Rectal smooth muscle tissue (tissue), 1 donor: Measurements from ENCODE around the gene CACNA2D3.

Source experiments
- H3K27ac ChIP-seq: one replicate; pipeline ENCODE4 v1.7.0; 2013; ENCODE audit warnings: low read depth, low read length, inconsistent platforms
- H3K27me3 ChIP-seq: one replicate; pipeline ENCODE4 v1.7.0; 2013; ENCODE audit warnings: low read length; ENCODE audit not compliant: control insufficient read depth, insufficient read depth
- H3K36me3 ChIP-seq: one replicate; pipeline ENCODE4 v1.7.0; 2013; ENCODE audit warnings: low read length; ENCODE audit not compliant: control insufficient read depth, insufficient read depth
- H3K4me1 ChIP-seq: one replicate; pipeline ENCODE4 v1.7.0; 2013; ENCODE audit warnings: low read length; ENCODE audit not compliant: control insufficient read depth, insufficient read depth
- H3K4me3 ChIP-seq: one replicate; pipeline ENCODE4 v1.7.0; 2013; ENCODE audit warnings: low read length
- H3K9ac ChIP-seq: one replicate; pipeline ENCODE4 v1.7.0; 2013; ENCODE audit warnings: low read length

Gene CACNA2D3

DNA sequence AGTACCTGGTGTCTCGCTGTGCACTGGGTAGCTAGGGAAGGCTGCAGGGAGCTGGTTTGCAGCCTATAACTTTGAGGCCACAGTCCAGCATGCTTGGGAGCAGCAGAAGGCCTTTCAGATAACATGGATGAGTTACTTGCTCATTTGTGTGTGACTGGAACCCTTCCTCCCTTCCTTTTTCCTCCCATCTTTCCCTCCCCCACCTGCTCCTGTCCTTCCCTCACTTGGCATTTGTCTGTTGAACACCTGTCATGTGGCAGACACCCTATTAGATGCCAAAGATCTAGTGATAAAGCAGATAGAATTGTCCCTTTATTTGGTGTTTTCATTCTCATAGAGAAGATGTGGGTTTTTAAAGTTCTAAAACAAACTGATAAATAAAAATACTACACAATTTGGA is 733.9 kb downstream of the CACNA2D3 start:
- H3K4me1 ChIP-seq, result peaks cover 3% of the 10 kb centered on the region
- no peaks in the 10 kb centered on the region for H3K36me3 ChIP-seq
- H3K27me3 ChIP-seq, result no peaks in the 10 kb centered on the region
- no peak overlapping the region for H3K27ac ChIP-seq
- H3K9ac ChIP-seq, result no peak overlapping the region
- H3K4me3 ChIP-seq, result no peak overlapping the region

DNA sequence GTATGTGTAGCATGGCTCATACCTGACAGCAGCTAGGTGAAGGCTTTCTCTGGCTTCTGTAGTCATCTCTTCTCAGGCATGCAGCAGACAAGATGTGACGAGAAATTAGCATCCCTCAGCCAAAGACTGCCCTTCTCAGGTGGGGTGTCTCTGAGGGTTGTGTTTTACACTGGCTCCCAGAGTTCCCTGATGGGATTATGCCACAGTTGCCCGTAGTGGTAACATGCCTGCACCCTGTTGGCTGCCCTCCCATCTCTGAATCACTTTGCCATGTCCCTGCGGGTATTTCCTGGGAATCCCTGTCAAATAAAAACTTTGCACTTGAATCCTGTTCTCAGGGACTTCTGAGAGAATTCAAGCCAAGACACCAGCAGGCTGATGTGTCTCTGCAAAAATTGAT is 735.0 kb downstream of the CACNA2D3 start:
- Histone ChIP-seq H3K27me3 (no peaks in the 10 kb centered on the region), H3K27ac (no peak overlapping the region), H3K9ac (no peak overlapping the region), H3K36me3 (no peaks in the 10 kb centered on the region), H3K4me3 (no peak overlapping the region), H3K4me1 (peaks cover 3% of the 10 kb centered on the region)

DNA sequence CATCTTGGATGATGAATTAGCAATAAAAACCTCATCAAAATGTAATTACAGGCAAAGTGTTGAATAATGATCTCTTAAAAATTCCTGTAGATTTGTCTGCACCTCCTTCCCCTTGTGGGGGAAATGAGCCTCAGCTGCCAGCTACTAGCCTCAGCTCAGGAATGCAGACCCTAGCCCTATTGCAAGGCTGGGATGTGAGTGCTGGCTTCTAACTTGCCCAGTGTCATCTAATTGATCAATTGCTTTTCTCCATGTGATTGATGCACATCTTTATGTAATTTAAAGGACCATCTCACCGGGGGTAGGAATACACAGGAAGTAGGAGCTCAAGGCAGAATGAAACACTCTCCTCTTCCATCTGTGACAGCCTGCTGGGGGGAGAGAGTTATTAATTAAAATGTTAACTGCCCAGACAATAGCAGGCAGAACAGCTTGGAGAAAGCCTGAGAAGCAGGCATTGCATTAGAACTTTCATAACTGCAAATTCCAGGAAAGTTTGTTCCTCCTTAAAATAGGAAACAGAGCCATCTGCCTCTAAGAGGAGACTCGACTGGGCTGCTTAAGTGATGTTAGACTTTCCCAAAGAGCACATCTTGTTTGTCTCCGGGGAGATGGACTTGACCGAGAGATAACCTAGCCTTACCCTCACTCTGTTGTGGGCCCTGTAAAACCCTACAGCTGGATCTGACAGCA is 735.9 kb downstream of the CACNA2D3 start:
- Histone ChIP-seq H3K9ac (no peak overlapping the region), H3K4me3 (no peak overlapping the region), H3K27ac (no peak overlapping the region), H3K27me3 (no peaks in the 10 kb centered on the region), H3K36me3 (no peaks in the 10 kb centered on the region), H3K4me1 (peaks cover 3% of the 10 kb centered on the region)

DNA sequence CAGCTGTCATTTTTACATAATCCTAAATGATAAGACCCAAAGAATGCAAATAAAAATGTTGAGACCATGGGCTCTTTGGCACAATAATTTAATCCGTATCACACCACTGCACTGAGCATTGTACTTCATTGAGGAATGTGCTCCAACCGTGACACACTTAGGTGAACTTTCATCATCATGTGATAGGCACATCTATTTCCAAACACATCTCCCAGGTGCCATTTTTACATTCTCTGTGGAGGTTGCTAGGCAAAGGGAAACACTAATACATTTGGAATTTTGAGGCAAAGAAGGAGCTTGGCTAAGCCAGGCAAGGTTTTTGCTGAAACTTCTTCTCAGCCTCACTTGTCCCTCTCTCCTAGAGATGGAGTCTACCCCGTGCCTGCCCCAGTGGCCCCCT is 736.8 kb downstream of the CACNA2D3 start:
- H3K36me3 ChIP-seq, result no peaks in the 10 kb centered on the region
- no peaks in the 10 kb centered on the region for H3K27me3 ChIP-seq
- peaks cover 1% of the 10 kb centered on the region for H3K4me1 ChIP-seq
- no peak overlapping the region for H3K27ac ChIP-seq
- no peak overlapping the region for H3K4me3 ChIP-seq
- H3K9ac ChIP-seq, result no peak overlapping the region

DNA sequence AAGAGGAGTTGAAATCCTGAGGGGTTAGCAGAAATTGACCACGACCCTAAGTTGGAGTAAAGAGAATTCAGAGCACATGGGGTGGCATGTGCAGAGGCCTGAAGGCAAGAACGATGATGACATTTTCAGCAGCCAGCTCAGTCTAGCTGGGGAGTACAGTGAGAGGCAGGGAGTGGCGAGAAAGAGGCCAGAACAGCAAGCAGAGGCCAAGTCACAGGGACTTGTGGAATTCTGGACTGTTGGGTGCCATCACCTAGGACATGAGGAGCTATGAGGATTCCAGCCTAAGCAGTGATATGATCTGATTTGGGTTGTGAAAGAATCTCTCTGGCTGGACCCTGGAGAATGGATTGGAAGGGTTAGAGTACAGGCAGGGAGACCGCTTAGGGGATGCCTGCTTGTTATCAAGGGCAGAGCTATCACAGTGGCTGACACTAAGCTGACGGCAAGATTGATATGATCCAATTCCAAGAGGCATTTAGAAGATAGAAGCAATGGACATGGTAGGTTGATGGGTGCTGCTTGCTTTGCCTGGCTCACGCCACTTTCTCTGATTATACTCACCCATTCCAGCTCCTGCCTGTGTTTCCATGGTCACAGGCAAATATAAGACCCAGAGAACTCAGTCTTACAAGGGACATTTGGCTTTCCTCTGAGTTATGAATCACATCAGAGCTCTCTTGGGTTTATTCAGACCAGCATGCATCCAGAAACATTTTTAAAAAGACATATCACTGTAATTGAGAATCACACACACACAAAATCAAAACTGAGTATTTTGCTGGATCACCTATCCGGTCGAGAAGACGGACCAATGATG is 739.1 kb downstream of the CACNA2D3 start:
- no peak overlapping the region for H3K9ac ChIP-seq
- H3K36me3 ChIP-seq, result no peaks in the 10 kb centered on the region
- no peaks in the 10 kb centered on the region for H3K27me3 ChIP-seq
- H3K4me3 ChIP-seq, result no peak overlapping the region
- no peaks in the 10 kb centered on the region for H3K4me1 ChIP-seq
- H3K27ac ChIP-seq, result no peak overlapping the region

DNA sequence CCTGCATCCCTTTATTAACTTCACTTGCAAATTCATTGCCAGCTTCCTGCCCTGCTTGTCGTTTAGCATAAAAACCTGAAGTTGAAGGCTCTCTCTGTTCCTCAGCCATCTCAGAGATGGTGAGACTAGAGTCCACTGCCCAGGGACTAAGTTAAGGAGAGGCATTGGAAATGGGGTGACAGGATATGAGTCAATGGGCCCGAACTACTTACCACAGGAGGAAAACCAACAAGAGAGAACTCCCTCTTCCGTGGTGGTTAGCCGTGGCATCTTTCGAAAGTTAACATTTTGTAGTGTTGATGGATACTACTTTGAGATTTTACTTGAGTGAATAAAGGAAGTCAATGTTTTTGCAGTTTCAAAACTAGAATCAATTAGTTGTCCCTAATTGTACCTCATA is 740.2 kb downstream of the CACNA2D3 start:
- H3K27me3 ChIP-seq, result no peaks in the 10 kb centered on the region
- no peak overlapping the region for H3K9ac ChIP-seq
- H3K27ac ChIP-seq, result no peak overlapping the region
- H3K4me3 ChIP-seq, result no peak overlapping the region
- H3K4me1 ChIP-seq, result no peaks in the 10 kb centered on the region
- H3K36me3 ChIP-seq, result no peaks in the 10 kb centered on the region

DNA sequence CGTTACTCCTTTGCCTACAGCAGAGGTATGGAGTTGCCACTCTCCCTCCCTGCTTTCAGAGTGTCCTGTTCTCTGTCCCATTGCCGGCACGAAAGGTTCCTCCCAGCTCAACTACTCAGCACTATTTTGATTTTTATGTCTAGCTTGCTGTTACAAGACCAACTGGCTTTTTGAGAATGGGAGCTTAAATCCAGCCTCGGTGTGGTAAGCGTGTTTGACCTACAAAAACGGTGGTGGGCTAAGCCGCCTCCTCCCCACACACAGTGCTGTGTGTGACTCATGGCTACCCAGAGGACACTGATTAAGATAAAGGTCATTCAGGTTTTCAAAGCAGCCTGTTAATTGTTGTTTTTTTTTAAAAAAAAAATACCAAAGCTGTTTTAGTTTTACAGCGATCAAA is 741.0 kb downstream of the CACNA2D3 start:
- Histone ChIP-seq H3K4me1 (no peaks in the 10 kb centered on the region), H3K9ac (no peak overlapping the region), H3K36me3 (no peaks in the 10 kb centered on the region), H3K4me3 (no peak overlapping the region), H3K27me3 (no peaks in the 10 kb centered on the region), H3K27ac (no peak overlapping the region)

DNA sequence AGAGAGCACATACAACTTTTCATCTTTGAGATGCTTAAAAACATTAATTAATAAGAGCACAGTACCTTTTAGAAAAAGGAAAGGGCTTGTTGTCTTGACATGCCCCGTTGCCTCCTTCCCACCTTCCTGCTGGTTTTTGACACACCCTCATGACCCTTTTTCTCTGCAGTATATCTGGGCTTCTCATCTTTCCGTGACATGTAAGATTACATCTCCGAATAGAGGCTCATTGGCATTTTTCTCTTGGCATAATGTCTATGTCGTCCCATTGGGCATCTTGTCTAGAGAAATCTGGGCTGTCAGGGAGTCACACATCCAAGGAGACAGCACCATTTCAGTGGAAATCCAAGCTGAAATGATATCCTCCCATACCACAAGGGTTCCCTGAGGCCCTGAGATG is 741.4 kb downstream of the CACNA2D3 start:
- Histone ChIP-seq H3K4me1 (no peaks in the 10 kb centered on the region), H3K27ac (no peak overlapping the region), H3K4me3 (no peak overlapping the region), H3K36me3 (no peaks in the 10 kb centered on the region), H3K27me3 (no peaks in the 10 kb centered on the region), H3K9ac (no peak overlapping the region)

DNA sequence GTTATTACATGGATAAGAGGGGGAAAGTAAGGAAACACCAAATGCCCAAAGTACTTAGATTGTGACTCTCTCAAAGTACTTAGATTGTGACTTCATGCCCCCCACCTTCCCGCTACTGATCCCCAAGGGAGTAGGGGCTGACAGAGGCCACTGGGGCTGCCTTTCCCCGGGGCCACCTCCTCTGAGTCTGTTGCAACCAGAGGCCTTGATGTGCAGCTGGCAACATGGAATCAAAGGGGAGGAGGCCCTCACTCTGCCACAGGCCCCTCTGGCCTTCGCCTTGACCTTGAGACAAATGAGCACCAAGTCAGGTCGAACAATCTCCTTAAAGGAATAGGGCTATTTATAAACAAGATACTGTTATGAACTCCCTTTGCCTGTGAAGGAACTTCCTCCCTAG is 743.0 kb downstream of the CACNA2D3 start:
- Histone ChIP-seq H3K36me3 (no peaks in the 10 kb centered on the region), H3K9ac (no peak overlapping the region), H3K27me3 (no peaks in the 10 kb centered on the region), H3K4me3 (no peak overlapping the region), H3K27ac (no peak overlapping the region), H3K4me1 (no peaks in the 10 kb centered on the region)

DNA sequence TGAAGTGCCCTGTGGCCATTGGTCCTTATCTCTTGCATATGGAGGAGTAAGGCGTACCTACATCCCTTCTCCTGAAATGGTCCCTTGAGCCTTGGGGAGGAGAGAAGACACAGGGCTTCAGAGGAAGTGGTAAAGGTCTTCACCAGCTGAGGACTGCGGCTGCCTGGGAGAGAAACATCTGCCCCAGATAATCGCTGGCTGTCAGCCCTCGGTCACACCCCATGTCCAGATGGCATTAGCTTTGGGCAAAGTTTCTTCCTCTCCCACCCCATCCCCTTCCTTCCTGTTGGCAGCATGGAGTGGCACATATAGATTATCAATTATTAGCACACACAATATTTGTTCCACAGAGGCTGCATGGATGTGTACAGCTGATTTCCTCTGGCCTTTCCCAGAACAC is 743.9 kb downstream of the CACNA2D3 start:
- no peaks in the 10 kb centered on the region for H3K27me3 ChIP-seq
- no peak overlapping the region for H3K27ac ChIP-seq
- H3K36me3 ChIP-seq, result no peaks in the 10 kb centered on the region
- no peak overlapping the region for H3K4me3 ChIP-seq
- H3K9ac ChIP-seq, result no peak overlapping the region
- no peaks in the 10 kb centered on the region for H3K4me1 ChIP-seq

DNA sequence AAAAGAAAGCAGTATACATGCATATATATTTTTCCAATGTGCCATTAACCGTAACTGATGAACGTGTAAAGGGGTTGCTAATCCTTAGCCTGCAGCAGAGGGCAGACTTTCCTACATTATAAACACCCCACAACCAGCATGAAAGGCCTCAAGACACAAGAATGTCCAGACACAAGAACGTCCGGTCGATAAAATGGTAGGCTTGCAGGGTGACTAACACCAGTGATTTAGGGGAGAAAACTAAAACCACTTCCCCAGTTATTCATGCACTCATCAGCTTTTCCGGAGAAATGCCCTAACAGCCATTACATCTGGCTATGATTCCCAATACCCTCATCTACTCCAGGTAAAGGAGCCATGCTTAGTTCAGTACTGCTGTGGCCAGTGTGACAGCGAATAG is 748.1 kb downstream of the CACNA2D3 start:
- Histone ChIP-seq H3K27me3 (no peaks in the 10 kb centered on the region), H3K4me3 (no peak overlapping the region), H3K36me3 (no peaks in the 10 kb centered on the region), H3K27ac (no peak overlapping the region), H3K9ac (no peak overlapping the region), H3K4me1 (no peaks in the 10 kb centered on the region)

DNA sequence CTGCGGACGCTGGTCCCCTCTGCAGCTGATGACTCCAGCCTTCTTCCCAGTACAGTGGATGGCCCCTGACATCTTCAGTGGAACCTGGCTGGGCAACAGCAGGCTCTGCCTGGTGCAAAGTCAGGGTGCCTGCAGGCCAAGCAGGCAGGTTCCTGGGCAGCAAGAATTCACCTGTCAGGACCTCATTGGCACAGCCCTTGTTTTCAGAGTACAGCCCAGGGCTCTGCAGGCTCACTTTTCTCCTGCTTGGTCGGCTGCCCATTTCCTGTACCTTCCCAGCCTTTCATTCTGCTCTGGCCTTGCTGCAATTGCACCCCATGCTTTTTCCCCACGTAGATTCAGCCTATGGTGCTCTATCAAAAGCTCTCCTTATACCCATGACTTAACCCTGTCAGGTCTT is 749.5 kb downstream of the CACNA2D3 start:
- Histone ChIP-seq H3K27me3 (no peaks in the 10 kb centered on the region), H3K36me3 (no peaks in the 10 kb centered on the region), H3K27ac (no peak overlapping the region), H3K4me1 (no peaks in the 10 kb centered on the region), H3K4me3 (no peak overlapping the region), H3K9ac (no peak overlapping the region)
